GM19438 (cell line): Measurements from ENCODE around the gene CDK14.

ENCODE experiments used
- ATAC-seq: cut with Tn5 transposase; IDR thresholded peaks from one replicate; pipeline ENCODE4 v1.9.1; 2021; ENCODE audit warnings: low read depth; ENCODE audit not compliant: unreplicated experiment

CDK14 gene

DNA sequence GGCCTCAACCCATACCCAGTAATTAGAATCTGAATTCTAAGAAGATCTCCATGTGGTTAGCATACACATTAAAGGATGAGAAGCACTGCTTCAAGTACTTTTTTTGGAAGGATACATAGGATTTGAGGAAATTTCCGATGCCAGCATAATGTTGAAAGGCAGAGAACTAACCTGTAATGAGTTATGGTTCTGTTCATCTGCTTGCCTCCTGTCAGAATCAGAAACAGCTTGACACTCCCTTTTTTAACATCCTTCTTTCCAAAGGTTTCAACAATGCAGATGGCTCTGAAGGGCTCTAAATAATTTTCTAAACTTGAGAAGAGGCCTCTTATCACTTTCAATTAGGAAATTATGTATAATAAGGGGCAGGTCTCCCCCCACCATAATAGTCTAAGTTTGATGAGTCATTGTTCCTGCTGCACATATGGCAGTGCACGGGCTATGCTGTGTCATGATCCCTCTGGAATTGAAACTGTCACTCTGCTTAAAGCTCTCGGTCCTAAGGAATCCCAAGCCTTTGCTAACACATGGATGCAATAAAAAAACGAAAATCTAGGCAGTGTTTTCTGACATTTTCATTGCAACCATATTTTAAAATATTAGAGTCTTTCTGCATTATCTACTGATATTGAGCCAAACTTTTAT lies 376.9 kb downstream of the CDK14 start:
- ATAC-seq, result no peak

DNA sequence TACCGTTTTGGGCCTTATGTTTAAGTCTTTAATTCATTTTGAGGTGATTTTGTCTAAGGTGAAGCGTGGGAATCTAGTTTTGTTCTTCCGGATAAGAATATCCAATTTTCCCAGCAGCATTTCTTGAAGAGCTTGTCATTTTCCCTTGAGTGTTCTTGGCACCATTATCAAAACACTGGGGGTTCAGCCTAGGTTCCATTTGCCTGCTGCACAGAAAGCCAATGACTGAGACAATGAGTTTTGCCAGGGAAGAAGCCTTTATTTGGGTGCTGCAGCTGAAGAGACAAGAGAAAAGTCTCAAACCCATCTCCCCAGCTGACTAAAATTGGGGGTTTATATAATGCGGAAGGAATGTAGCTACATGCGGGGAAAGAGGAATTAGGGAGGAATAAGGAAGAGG lies 380.9 kb downstream of the CDK14 start:
- no peak for ATAC-seq

DNA sequence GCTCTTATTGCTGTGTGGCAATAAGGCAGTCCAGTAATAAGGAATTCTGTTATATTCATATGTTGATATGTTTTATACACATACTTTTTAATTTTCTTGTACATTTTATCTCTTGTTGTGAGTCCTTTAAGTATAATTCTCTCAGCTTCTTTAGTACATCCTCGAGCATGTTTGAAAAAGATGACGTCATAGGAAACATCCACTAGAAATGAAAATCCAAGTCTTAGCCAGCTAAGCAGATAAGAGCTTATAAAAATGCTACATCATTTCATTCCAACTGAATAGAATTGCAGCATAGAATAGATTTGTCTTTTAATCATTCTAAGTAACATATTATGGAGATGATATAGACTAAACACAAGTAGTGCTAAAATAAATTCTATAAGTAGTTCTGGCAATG lies 384.4 kb downstream of the CDK14 start:
- no peak for ATAC-seq

DNA sequence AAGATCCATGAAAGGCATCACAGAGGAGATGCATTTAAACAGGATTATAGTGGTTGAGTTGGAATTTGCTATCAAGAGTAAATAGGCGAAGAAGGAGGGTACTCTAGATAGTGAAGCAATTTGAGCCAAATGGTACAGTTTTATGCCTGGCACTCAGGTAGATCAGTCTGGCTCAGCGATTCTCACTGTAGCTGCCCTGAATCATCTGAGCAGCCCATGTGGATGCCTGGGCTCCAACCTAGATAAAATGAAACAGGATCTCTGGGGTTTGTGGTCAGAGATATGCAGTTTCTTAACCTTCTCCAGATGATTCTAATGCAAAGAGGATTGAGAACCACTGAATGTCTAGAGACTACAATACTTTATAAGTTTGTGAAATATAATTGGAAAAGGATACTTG lies 386.1 kb downstream of the CDK14 start:
- no peak for ATAC-seq

DNA sequence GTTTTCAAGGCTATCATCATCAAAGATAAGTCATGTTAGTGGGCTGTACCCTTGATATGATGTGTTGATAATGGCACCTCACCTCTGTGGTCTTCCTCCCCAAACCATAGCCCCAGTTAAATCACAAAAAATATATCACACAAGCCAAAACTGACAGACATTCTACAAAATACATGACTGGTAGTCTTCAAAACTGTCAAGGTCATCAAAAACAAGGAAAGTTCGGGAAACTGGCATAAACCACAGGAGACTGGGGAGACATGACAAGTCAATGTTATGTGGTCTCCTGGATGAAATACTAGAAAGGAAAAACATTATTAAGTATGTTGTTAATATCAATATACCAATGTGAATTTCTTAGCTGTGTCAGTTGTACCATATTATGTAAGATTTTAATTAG lies 388.6 kb downstream of the CDK14 start:
- ATAC-seq, result no peak

DNA sequence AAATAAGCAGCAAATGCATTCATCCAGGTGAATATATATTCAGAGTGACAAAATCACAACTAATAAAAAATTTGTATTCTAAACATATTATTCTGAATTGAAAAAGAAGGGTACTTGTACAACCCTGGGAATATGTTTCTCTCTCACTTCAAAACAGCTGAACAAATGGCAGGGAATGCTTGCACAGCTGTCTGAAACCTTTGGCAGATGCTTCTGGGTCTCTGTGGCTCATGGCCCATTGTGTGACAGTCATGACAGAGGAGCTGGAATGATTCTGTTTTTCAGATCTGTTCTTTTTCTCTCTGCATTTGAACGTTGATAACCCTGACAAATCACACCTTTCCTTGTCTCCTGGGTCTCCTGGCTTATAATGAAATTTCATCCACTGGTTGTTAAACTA lies 392.4 kb downstream of the CDK14 start:
- no peak for ATAC-seq

DNA sequence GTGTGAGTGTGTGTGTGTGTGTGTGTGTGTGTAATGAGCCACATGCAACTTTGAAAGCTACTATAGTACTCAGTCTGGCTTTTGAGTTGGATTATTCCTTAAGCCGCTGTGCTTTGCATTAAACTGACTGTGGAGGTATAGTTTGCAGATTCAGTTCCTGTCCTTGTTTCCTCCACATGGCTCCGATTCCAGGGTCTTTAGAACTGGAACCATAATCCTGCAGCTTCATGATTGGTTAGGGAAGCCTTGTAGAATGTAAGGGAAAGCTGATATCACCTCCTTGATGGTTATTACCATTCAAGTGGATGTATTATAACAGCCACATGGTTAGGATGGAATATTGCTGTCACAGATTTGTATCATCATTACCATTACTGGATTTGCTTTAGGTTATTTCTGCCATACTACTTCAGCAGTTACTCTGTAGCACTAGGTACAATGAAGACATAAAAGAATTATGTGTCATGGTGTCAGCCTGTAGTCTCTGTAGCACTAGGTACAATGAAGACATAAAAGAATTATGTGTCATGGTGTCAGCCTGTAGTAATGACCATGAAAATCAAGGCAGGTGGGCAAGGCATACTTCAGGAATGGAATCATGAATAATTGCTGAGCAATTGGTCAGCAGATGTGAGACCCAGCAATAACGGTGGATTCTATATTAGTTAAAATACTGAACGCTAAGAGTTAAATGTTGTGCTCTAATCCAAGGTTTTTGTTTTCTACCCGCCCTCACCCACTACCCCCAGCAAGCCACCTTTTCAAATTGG lies 393.1 kb downstream of the CDK14 start:
- no peak for ATAC-seq

DNA sequence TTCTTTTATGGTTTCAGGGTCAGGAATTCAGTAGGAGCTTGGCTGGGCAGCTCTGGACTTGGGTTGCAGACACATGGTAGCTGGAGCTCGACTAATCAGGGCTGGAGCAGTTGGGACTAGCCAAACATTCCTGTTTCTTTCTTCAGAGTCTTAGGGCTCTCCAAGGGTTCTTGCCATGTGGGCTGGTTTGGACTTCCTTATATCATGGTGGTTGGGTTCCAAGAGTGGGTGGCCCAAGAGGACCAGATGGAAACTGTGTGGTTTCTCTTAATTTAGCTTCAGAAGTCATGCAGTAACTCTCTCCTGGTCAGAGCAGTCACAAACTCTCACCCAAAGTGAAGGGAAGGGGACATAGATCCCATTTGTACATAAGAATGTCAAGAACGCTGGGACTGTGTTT lies 398.0 kb downstream of the CDK14 start:
- no peak for ATAC-seq

DNA sequence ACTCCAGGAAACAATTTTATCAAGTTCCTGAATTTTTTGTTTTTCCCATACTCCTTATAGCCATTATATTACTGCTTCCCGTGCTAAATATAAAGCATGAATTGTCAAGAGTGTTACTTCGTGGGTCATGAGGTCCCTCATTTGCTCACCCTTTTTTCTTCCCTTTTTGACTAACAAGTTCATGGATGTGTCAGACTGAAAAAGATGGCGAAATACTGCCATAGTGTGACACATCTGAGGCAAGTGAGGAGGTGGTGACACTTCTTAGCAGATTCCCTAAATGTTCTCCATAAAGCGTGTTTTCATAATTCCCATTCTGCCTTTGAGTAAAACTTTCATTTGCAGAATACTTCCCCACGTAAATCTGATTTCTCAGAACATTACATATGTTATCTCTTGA lies 398.5 kb downstream of the CDK14 start:
- no peak for ATAC-seq

DNA sequence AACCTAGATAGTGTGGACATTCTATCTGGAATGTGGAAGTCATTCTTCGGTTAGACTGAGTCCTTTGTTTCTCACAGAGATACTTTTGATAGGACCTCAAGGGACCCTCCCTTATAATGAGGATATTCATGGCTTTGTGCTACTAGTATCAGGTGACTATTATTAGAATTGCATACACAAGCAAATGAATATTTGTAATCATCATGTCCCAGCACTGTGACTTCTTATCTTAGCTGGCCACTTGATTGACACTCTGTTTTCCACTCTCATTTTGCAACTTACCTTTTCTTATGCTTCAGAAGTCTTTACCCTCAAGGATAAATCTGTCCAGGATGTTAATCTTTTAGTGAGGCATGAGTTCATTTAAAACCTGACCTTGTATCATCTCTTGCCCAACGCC lies 399.9 kb downstream of the CDK14 start:
- ATAC-seq, result no peak

DNA sequence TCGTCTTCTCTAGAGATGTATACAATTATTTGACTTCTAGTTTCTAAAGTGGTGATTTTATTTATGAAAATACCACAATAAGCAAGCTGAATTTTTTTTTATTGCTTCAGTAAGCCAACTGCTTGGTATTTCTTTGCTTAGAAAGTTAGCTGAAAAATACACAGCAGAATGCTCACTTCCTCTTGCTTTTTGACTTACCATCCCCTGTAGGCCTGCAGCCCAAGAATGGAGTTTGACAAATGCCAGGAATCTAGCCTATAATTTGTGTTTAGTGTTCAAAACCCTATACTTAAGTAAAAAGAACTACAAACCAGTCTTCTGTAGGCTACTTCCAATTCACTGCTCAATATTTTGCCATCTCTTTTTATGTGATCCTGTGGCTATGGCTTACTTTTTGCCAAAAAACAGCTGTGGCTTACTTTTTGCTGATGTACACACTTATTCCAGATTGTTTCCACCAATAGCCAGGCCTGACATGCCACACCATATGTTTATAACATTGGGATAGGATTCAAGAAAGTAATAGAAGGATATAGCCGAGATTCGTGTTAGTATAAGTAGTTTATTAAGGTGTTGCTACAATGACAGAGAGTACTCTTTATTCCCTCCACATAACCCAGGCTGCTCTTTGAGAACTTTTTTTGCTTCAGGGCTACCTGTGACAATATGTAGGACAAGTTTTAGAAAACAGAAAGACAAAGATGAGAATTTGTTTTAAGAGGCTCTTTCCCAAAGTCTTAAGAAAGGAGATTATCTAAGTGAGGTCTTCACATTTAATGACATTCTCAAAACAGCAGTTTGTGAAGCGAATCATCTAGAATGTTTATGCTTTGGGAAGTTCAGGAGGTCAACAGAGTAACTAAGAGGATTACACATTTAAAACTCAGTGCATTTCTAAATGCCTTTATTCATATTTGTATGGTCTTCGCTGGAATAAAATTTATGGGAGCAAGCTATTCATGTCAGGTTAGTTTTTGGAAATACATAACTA lies 404.2 kb downstream of the CDK14 start:
- no peak for ATAC-seq

DNA sequence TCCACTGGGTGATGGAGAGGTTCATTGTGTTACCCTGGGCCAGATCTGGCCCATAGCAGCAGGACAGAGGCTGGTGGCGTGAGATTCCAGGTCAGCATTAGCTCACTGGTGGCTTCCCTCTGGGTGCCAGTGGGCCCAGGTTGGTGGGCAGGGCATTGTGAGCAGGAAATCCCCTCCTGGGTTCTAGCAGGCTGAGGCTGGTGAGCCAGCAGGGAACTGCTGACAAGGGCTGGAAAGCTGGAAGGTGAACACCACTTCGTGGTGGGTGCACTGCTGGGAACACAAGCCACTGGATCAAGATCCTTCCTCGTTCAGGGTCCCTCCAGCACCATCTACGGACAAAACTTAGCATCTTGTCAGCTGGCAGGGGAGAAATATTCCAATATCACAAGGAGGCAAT lies 408.9 kb downstream of the CDK14 start:
- no peak for ATAC-seq

DNA sequence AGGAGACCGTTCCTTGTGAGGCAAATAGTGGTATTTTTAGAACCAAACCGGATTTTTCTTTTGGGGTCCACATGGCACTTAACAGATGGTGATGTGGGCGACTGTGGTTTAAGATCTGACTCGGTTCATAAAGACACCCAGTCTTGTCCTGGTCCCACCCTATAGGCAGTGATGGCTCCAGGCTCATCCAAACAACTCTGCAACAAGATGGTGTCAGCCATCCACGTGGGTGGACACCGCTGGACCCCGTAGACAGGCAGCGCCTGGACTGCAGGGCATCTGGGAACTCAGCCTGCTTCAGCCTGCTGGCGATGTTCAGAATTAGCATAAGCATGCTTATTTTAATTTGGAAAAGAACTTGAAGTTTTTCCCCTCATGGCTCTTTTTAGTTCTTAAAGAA lies 409.7 kb downstream of the CDK14 start:
- no peak for ATAC-seq

DNA sequence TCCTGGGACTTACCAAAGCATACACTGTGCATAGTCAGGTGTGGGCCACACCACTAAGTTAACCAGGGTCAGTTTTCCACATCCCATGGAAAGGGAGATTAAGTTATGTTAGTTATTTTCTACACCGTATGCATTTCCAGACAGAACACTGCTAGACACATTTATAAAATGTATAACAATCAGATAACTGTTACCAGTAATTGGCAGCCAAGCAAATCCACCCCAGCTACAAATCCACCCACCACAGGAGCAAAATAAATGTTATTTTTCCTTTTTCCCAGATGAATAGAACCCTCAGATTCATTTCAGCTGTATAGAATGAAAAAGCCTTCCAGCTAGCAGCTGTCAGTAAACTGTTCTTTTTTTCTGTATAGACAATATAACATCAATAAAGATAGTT lies 411.2 kb downstream of the CDK14 start:
- ATAC-seq, result no peak

DNA sequence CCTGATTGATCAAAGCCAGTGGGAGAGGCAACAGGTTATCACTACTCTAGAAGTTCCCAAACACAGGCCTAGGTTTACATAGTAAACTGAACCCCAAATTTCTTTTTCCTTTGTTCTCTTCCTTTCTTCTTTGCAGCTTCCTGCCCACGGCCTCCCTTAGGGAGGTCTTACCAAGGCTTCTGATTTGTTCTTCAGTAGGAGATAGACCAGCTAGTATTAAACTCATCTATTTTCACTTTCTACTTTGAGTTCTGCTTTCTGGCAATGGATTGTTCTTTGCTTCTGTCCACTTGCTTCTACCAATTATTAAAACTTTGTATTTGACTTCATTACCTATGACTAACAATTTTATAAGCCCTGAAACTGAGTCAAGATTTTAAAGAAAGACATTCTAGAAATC lies 417.0 kb downstream of the CDK14 start:
- no peak for ATAC-seq

DNA sequence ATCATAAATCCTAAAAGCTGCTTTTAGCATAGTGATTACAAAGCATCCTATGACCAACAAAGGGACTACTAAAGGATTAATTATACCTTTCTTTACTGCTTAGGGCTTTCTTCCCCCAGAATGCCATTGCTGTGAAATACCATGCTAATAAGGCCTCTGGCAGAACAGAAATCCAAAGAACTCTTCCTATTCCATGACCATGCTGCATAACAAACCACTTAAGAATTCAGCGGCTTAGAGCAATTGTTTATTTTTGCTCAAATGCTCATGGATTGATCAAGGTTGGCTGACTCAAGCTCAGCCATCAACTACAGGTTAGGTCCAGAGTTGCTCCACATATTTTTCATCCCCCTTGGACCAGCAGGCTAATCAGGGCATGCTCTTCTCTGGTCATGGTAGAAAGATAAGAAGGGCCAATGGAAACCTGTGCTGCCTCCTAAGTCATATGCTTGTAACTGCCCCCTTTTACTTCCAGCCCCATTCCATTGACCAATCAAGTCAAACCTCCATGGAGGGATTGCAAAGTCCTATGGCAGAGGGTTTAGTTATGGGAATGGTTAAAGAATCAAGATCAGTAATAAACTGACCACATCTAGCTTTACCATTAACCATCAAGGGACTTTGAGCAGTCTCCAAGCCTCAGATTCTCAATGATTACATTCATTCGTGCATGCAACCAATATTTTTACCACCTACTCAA lies 423.7 kb downstream of the CDK14 start:
- ATAC-seq, result no peak

DNA sequence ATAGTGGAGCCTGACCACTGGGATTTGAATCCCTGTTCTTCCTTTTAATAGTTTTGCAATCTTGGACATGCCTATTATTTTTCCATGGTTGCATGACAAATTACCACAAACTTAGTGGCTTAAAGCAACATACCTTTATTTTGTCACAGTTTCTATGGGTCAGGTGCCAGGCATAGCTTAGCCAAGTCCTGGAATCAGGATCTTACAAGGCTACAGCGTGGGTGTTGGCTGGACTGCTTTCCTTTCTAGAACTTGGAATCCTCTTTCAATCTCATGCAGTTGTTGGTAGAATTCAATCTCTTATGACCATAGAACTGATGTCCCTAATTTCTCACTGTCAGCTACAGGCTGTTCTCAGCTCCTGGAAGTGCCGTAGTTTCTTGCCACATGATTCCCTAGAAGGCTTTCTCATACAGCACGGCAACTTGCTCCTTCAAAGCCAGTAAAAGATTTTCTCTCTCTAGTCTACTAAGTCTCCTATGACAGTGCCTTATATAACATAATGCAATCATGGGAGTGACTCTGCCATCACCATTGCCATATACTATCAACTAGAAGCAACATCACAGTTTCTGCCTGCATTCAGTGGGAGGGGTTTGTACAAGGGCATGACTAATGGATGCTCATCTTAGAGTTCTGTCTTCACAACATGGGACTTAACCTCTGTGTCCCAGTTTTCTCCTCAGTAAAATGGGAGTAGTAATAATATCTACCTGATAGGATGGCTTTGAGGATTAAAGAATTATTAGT lies 424.7 kb downstream of the CDK14 start:
- ATAC-seq, result no peak

DNA sequence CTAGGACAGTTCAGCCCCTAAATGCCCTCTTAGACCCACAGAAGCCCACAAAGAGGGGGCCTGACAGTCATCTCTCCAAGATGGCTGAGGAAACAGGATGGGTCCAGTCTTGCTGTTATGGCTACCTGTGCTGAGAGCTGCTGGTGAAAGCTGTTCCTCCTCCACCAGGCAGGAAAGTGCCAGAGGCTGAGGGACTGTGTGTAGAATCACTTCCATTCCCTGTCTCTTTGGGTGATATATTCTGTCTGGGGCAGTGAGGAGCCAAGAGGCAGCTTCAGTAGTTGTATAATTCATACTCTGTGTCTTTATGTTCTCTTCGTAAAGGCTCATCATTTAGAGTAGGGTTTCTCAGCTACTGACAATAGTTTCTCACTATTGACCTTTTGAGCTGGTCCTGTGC lies 425.8 kb downstream of the CDK14 start:
- ATAC-seq, result no peak

DNA sequence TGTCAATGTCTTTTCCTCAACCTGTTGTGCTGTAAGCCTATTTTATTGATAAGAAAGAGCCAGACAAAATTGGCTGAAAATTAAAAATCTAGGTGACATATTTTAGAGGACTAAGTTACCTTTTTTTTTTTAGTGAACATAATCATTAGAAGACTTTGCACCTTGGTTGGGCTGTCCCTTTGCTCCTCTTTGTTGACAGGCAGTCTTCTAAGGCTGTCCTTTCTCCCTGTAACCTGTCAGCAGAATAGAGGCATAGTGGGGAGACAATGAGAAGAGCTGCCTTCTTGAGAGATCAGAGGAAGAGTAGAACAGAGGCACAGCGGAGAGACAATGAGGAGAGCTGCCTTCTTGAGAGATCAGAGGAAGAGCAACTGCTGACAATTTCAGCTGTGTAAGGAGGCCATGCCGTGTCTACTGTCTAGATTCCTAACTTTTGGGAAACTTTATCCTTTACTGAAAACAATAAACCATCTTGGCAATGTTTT lies 429.8 kb downstream of the CDK14 start:
- no peak for ATAC-seq

DNA sequence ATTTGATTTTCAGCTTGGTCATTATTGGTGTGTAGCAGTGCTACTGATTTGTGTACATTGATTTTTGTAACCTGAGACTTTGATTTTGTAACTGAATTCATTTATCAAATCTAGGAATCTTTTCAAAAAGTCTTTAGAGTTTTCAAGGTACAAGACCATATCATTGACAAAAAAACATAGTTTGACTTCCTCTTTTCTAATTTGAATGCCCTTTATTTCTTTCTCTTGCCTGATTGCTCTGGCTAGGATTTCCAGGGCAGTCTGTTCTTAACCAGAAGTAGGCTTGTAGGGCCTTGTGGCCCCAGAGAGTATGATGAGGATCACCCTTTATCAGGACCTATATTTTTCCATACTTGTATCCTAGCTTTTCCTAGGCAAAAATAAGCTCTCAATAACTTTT lies 433.6 kb downstream of the CDK14 start:
- ATAC-seq, result no peak
